MM.1S (cell line): ENCODE results near the gene TMPRSS5.

Experiments
- DNase-seq: peaks from one replicate; pipeline ENCODE4 v3.0.0-alpha.2; 2015
- H2AFZ ChIP-seq: fragments of 300-600 bp; sonication (generic); 2 replicates; pipeline ENCODE4 v1.6.0; 2016; ENCODE audit warnings: antibody characterized with exemption, low read length
- H3F3A ChIP-seq: fragments of 300-600 bp; sonication (generic); 2 replicates; pipeline ENCODE4 v1.6.1; 2016; ENCODE audit warnings: mild to moderate bottlenecking, antibody characterized with exemption, low read length, moderate library complexity, mixed read lengths; ENCODE audit not compliant: insufficient read depth
- H3K27ac ChIP-seq: fragments of 300-600 bp; sonication (generic); 2 replicates; pipeline ENCODE4 v1.5.1; 2016; ENCODE audit warnings: mild to moderate bottlenecking, low read length
- H3K27me3 ChIP-seq: fragments of 300-600 bp; sonication (generic); replicated peaks from 2 replicates; pipeline ENCODE4 v1.6.0; 2016; ENCODE audit warnings: low read length; ENCODE audit not compliant: insufficient read depth
- H3K36me3 ChIP-seq: fragments of 300-600 bp; sonication (generic); replicated peaks from 2 replicates; pipeline ENCODE4 v1.6.1; 2016; ENCODE audit warnings: mild to moderate bottlenecking, low read length, mixed read lengths; ENCODE audit not compliant: insufficient read depth
- H3K4me1 ChIP-seq: fragments of 300-600 bp; sonication (generic); 2 replicates; pipeline ENCODE4 v1.6.1; 2016; ENCODE audit warnings: low read length, mixed read lengths
- H3K4me2 ChIP-seq: fragments of 300-600 bp; sonication (generic); 2 replicates; pipeline ENCODE4 v1.6.0; 2016; ENCODE audit warnings: low read depth, low read length
- H3K4me3 ChIP-seq: fragments of 300-600 bp; sonication (generic); 2 replicates; pipeline ENCODE4 v1.5.1; 2016; ENCODE audit warnings: low read length, mixed read lengths
- H3K79me2 ChIP-seq: fragments of 300-600 bp; sonication (generic); 2 replicates; pipeline ENCODE4 v1.6.1; 2016; ENCODE audit warnings: mixed run types, low read length, mixed read lengths
- H3K9ac ChIP-seq: fragments of 300-600 bp; sonication (generic); 2 replicates; pipeline ENCODE4 v1.6.1; 2016; ENCODE audit warnings: low read length, mixed read lengths
- H3K9me2 ChIP-seq: fragments of 300-600 bp; sonication (generic); replicated peaks from 2 replicates; pipeline ENCODE4 v1.6.1; 2016; ENCODE audit warnings: mild to moderate bottlenecking, low read length, mixed read lengths; ENCODE audit not compliant: insufficient read depth
- H3K9me3 ChIP-seq: fragments of 300-600 bp; sonication (generic); replicated peaks from 2 replicates; pipeline ENCODE4 v1.6.1; 2016; ENCODE audit warnings: mild to moderate bottlenecking, low read length, mixed read lengths; ENCODE audit not compliant: insufficient read depth
- H4K20me1 ChIP-seq: fragments of 300-600 bp; sonication (generic); 2 replicates; pipeline ENCODE4 v1.6.1; 2016; ENCODE audit warnings: mild to moderate bottlenecking, low read length, moderate library complexity, mixed read lengths; ENCODE audit not compliant: insufficient read depth
- EZH2 ChIP-seq: fragments of 300-600 bp; sonication (generic); optimal IDR thresholded peaks from 2 replicates; pipeline ENCODE3; 2017; ENCODE audit warnings: low read depth, mild to moderate bottlenecking, antibody characterized with exemption, low read length, mixed read lengths
- EZH2phosphoT487 ChIP-seq: fragments of 300-600 bp; sonication (generic); IDR thresholded peaks from 2 replicates; pipeline ENCODE4 v1.6.1; 2018; ENCODE audit warnings: antibody characterized with exemption, low read length
- TF ChIP-seq, protein P1 (sequence below): fragments of 300-600 bp; sonication (generic); IDR thresholded peaks from 2 replicates; pipeline ENCODE4 v1.5.1; 2016; ENCODE audit warnings: antibody characterized with exemption, low read length, mixed read lengths

The TMPRSS5 gene

DNA sequence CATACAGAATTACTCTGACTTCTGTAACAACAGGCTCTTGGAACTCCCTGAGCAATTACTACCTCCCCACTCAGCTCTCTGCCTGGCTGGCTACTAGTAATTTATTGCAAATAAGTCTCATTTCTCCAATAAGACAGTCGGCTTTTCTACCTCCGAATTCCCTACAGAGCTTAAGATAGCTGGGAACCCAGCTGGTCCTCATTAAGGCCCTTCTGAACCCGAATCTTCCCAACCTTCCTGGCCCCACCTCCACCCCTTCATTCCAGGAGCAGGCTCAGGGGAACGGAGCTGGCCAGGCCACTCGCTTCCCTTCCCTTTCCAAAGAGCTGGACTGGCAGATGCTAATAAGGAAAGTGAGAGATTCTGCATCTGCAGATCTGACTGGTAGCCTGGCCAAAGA, 21.6 kb downstream of the TMPRSS5 start:
- Histone ChIP-seq H3K4me1 (no peaks in the 10 kb centered on the region), H3K4me3 (no peak overlapping the region), H3K9me2 (no peaks in the 10 kb centered on the region), H3K79me2 (no peaks in the 10 kb centered on the region), H3K4me2 (no peak overlapping the region), H3K27ac (no peak overlapping the region), H3K36me3 (no peaks in the 10 kb centered on the region), H4K20me1 (no peaks in the 10 kb centered on the region), H2AFZ (no peak overlapping the region), H3F3A (no peaks in the 10 kb centered on the region), H3K9ac (no peak overlapping the region), H3K9me3 (no peaks in the 10 kb centered on the region), H3K27me3 (no peaks in the 10 kb centered on the region)
- no peak for DNase-seq
- TF ChIP-seq EZH2 = no peak
- TF ChIP-seq, protein P1, sequence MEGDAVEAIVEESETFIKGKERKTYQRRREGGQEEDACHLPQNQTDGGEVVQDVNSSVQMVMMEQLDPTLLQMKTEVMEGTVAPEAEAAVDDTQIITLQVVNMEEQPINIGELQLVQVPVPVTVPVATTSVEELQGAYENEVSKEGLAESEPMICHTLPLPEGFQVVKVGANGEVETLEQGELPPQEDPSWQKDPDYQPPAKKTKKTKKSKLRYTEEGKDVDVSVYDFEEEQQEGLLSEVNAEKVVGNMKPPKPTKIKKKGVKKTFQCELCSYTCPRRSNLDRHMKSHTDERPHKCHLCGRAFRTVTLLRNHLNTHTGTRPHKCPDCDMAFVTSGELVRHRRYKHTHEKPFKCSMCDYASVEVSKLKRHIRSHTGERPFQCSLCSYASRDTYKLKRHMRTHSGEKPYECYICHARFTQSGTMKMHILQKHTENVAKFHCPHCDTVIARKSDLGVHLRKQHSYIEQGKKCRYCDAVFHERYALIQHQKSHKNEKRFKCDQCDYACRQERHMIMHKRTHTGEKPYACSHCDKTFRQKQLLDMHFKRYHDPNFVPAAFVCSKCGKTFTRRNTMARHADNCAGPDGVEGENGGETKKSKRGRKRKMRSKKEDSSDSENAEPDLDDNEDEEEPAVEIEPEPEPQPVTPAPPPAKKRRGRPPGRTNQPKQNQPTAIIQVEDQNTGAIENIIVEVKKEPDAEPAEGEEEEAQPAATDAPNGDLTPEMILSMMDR = no peak
- no peak for TF ChIP-seq EZH2phosphoT487

DNA sequence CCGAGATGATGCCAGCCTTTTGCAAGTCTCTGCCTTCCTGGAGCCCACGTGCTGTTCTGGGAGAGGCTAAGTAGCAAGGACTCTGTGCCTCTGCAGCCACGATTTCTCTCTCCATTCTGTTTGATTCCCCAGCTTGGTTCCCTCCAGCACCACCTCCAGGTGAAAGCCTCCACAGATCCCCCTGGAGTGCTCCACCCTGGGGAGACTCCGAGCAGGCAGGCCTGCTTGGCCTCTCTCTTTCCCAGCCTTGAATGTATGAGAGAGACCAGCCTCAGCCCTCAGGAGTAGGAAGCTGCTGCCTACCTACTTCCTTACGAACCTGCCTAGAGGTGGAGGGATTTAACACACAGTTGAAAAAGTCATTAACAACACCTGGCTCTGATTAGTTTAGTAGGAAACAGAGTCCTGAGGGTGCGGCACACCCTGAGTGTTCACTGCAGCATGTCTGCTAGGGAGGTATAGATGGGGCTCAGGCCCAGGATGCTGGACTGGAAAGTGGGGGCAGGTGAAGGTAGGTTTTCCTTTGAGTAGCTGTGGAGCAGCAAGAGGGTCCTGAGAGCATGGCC, 22.5 kb downstream of the TMPRSS5 start:
- TF ChIP-seq, protein P1 = no peak
- no peak for TF ChIP-seq EZH2
- TF ChIP-seq EZH2phosphoT487 = no peak

GRCh38 chr11:113681711-113682413, 24.2 kb downstream of the TMPRSS5 start:
- no peaks in the 10 kb centered on the region for H3K9me3 ChIP-seq
- H3K27me3 ChIP-seq = no peaks in the 10 kb centered on the region
- no peak overlapping the region for H3K4me3 ChIP-seq
- H3K36me3 ChIP-seq = no peaks in the 10 kb centered on the region
- no peak for DNase-seq
- no peak overlapping the region for H3K4me2 ChIP-seq
- no peaks in the 10 kb centered on the region for H3F3A ChIP-seq
- no peaks in the 10 kb centered on the region for H4K20me1 ChIP-seq
- H3K9ac ChIP-seq = no peak overlapping the region
- no peaks in the 10 kb centered on the region for H3K9me2 ChIP-seq
- no peak overlapping the region for H3K27ac ChIP-seq
- no peaks in the 10 kb centered on the region for H3K79me2 ChIP-seq
- no peaks in the 10 kb centered on the region for H3K4me1 ChIP-seq
- no peak overlapping the region for H2AFZ ChIP-seq
- TF ChIP-seq EZH2 (no peak), EZH2phosphoT487 (no peak)
- TF ChIP-seq, protein P1 = no peak

More for the DNA sequence above, 22.5 kb downstream of the TMPRSS5 start:
- Histone ChIP-seq H3K36me3 (no peaks in the 10 kb centered on the region), H4K20me1 (no peaks in the 10 kb centered on the region), H3F3A (no peaks in the 10 kb centered on the region), H3K9me2 (no peaks in the 10 kb centered on the region), H3K4me1 (no peaks in the 10 kb centered on the region), H3K79me2 (no peaks in the 10 kb centered on the region), H3K9ac (no peak overlapping the region), H3K27ac (no peak overlapping the region), H3K4me3 (no peak overlapping the region), H3K9me3 (no peaks in the 10 kb centered on the region), H3K27me3 (no peaks in the 10 kb centered on the region), H3K4me2 (no peak overlapping the region), H2AFZ (no peak overlapping the region)
- DNase-seq = no peak
